ENCODE results near the gene SPAG17.

SPAG17 gene

DNA sequence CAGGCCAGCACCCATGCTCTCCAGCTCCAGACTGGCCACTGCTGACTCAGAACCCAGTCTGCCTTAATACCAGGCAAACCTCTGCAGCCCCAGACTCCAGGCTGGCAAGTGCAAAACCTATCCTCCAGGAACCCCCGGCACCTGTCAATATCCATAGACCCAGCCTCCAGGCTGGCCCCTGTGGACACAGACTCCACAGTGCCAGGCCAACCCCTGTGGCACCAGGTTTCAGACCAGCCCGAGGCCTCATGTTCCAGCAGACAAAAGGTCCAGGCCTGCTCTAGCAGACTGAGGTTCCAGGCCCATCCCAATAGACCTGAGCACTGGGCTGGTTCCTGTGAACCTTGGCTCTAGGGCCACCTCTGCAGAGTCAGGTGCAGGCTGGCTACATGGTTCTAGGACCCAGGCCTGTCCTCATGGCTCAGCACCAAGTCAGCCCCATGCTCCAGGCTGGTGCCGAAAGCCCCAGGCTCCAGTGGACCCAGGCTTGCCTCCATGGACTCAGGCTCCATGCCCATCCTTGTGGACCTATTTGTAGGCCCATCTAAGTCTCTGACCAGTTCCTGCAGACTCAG is 137.3 kb downstream of the SPAG17 start:
- DNase-seq, result no peak

DNA sequence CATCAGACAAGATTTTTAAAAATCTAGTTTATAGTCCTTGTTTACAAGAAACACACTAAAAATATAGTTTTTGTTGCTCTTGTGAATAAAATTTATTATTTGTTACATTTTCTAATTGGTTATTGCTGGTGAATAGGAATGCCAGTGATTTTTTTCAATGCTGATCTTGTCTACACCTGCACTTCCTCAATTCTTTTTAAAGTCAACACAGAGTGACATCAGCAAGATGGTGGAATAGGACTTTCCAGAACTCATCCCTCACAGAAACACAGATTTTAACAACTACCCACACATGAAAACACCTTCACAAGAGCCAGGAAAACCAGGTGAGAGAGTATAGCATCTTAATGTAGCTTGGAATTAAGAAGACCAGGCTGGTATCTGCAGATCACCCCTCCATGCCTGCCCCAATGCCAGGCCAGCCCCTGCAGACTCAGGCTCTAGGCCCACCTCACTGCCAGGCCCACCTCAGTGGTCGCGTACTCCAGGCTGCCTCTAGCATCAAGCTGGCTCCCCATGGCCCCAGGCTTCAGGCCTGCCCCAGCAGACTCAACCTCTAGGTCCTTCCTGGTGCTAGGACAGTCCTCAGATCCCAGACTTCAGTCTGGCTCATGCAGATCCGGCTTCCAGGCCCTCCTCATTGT is 137.9 kb downstream of the SPAG17 start:
- no peak for DNase-seq

DNA sequence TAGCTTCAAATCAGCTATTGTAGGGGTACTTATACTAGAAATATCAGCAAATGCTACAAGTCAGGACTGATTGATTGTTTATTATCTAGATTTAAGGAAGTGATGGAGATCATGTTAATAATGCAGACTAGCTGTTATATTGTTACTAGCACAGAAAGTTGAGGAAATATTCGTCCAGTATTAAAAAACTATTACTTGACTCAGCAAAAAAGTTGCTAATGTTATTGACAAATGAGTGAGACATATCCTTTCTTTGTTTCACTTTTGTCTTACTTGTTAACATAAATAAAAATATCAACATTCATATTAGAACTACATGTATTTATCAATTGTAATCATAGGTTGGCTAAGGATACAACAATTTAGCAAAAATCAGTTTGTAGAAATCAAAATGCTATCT is 141.4 kb downstream of the SPAG17 start:
- no peak for DNase-seq

DNA sequence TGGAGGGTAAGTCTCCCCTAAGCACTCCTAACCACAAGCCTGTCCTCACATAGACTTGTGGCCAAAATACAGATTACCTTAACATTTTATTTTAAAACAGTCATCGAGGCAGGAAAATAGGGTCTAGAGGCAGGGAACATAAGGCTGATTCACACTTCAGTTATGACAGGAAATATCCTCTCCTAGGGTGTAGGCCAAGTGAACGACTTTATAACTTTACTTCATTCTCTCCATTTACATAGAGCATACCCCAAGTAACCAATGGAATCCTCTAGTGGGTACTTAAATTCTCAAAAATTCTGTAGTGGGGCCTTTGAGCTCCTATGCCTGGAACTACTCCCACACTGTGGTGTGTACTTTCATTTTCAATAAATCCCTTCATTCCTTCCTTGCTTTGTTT is 142.5 kb downstream of the SPAG17 start:
- no peak for DNase-seq

DNA sequence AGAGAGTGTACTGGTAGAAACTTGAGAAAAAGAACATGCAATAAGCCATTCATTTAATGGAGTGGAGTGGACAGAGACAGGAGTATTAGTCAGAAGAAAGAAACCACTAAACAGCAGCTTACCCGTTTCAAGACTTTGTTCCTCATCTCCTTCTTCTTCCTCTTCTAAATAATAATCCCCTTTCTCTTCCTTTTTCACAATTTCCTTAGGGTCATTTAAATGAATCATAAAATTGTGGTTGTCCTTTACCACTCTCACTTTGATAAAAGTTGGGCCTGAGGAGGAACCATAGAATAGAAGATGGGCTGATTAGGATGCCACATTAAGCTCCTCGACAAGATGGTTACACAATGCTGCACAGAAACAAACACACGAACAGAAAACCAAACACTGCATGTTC is 145.9 kb downstream of the SPAG17 start:
- no peak for DNase-seq

DNA sequence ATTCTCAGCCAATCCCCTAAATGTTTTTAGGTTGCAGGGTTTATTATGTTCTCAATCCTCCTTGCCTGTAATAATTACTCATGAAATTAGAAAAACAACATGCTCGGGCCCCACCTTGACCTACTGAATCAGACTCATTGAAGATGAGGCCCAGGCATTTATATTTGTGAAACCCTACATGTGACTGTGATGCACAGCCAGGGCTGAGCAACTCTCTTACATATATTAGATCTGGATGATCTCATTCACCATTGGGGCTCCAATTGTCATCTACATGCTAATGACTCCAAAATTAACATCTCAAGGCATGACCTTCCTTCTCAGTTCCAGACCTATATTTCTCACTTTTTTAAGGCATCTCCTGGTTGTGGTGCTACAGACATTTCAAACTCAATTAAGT is 152.1 kb downstream of the SPAG17 start:
- no peak for DNase-seq

DNA sequence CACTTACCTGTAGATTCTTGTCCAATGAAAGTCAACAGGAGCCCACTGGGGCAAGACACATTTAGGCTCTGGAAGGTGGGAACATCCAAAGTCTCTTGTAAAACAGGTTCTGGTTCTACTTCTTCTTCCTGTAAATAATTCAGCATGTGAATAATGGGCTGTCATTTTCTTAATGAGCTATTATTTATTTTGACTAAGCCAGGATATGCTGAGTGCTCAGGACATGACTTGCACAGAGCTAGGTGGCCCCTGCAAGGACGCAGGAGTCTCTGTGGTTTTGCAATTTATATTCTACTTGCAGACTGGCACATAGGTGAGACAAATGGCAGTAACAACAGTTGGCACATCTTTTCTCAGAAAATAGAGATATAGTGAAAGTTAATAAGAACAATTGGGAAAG is 156.8 kb downstream of the SPAG17 start:
- no peak for DNase-seq

DNA sequence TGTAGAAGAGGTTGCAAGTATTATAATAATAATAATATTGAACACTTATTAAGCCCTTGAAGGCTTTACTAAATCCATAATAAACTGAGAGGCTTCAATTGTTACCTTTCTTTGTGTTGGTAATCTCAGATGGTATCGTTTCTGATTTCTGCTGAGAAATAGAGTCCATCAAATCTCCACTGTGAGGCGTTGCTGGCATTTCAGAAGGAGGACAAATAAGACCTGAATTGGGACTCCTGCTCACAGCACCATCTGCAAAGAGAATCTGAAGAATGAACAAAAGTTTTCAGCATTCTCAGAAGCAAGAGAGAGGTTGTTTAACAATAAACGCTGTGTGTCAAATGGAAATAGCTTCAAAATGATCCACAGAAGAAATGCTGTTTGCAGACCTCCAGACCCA is 161.8 kb downstream of the SPAG17 start:
- DNase-seq, result no peak

DNA sequence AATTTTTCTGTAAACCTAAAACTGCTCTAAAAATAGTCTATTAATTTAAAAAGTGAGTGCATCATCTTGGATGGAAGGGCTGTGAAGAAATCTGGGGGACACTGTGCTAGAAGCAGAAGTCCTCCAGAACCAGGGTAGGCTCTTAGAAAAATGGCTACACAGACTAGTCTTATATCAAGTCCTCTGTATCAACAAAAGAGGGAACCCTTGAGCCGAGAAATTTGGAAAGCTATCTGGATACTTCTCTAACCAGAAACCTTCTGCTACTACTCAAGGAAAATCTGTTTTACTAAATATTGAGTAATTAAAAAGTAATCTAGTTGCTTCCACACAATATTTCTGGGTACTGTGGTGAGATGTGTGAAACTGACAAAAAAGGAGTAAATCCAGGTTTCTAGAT is 163.4 kb downstream of the SPAG17 start:
- no peak for DNase-seq

DNA sequence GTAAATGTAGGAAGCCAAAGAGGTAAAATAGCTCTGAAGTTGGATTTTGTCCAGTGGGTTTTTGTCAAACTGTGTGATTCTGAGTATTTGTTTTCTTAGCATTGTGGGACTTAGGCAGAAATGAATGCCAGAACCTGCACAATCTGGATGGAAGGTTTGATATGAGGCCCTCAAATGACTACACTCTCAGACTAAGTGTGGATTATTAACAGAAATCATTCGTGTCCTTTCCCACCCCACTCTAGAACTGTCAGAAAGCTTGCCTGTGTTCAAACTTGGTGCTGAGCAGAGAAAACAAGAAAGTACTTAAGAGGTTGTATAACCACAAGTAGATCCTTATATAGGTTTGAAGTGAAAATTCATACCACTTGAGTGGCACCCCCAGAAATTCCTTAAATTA is 167.0 kb downstream of the SPAG17 start:
- DNase-seq, result no peak

DNA sequence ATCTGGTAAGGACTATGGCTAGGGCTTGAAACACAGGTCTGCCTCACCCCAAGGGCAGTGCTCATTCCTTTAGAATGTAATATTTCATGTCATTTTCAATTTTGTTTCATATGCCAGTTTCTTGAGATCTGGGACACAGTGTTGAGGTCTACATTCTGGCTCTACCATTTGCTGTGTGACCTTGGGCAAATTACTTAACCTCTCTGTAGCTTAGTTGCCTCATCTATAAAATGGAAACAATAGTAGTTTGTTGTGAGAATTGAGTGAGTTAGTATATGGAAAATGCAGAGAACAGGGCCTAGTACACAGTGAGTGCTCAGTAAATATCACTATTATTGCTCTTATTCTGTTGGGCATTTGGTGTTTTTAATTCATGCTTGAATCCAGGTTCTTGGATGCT is 171.1 kb downstream of the SPAG17 start:
- DNase-seq, result no peak

DNA sequence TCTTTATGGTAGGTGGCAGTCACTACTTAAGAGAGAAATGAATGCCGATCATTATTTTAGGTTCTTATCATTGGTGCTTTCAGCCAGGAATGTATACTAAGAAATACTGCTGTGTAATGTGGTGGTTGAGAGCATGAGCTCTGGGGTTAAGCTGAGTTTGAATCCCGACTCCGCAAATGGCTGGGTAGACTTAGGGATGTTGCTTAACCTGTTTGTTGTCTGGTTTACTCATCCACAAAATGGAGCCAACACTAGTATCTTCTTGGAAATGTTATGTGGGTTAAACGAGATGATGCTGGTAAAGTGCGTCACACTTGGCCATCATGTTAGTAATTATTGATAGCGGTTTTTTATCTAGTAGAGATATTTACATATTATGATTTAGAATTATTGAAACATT is 171.7 kb downstream of the SPAG17 start:
- DNase-seq, result no peak

DNA sequence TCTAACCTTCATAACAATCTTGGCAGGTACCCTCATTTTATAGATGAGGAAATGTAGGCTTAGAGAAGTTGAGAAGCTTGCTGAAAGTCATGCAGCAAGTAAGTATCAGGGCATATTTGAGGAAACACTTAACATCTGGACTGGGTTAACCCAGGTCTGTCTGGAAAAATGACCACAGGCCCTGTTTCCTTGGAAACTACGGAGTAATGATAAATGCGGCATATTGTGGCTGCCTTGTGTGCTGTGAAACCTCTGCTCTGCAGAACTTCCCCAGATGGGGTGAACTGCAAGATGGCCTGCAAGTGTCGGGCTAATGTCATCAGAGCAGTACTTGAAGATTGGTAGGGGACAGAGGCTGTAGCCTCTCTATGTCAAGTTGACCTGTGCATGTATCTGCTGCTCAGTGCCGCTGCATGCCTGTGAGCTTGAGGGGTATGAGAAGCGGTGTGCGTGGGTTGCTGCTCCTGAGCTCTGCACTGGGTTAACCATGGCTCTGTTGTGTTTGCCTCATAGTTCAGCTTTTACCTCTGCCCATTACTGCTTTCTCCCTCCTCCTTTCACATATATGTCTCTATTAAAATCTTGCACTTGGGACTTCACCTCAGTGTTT is 172.4 kb downstream of the SPAG17 start:
- no peak for DNase-seq

DNA sequence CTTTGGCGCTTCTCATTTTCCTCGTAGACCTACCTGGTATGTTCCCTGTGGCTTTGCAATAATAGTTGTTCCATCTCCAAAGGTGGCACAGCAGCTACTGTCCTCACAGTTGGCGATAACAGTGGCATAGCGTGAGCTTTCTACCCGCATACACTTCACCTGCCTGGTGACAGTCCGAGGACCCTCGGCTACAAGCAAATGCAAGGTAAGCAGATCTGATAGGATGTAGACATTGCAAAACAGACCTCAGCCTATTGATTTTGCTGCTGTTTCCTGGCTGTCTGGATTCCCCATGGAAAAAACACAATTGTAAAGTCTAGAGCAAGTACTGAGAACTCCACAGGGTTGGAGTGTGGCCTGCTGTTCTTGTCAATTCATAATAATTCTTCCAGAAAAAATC is 177.0 kb downstream of the SPAG17 start:
- DNase-seq, result no peak

DNA sequence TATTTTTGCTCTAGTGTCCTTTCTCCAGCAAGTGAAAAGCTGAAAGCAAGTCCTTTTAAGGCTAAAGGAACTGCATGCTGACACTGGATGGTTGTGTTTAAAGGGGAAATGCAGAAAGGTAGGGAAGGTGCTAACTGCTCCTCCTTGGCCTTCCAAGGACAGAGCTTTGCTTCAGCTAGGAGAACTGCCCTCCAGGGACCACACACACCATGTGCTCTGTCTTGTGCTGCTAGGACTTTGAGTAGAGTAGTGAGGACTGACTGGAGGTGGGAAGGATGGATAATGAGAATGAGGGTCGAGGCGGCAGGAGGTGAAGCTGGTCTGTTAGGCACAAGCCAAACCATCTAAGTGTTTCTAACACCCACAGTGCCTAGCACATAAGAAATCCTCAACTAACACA is 177.6 kb downstream of the SPAG17 start:
- DNase-seq, result no peak

DNA sequence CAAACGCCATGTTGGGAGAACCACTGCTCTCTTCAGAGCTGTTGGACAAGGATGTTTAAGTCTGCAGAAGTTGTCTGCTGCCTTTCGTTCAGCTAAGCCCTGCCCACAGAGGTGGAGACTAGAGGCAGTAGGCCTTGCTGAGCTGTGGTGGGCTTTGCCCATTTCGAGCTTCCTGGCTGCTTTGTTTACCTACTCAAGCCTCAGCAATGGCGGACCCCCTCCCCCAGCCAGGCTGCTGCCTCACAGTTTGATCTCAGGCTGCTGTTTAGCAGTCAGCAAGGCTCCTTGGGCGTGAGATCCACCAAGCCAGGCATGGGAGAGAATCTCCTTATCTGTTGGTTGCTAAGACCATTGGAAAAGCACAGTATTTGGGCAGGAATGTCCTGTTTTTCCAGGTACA is 180.7 kb downstream of the SPAG17 start:
- DNase-seq, result no peak

DNA sequence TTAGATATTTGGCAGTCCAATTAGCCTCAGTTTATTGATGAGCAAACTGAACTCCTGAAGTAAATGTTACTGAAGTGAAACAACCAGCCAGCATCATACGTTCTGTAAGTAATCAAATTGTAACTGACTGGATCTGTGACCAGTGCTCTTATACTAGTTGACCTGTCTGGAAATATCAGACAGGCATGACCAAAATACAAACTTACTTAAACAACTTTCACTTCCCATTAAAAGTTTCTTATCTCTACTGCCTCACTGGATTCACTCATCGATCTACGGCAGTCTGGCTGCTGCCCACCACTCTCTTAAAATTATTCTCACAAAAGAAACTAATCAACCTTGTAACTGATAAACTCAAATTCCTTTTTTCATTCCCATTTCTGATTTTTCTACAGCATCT is 199.1 kb downstream of the SPAG17 start:
- DNase-seq, result no peak

DNA sequence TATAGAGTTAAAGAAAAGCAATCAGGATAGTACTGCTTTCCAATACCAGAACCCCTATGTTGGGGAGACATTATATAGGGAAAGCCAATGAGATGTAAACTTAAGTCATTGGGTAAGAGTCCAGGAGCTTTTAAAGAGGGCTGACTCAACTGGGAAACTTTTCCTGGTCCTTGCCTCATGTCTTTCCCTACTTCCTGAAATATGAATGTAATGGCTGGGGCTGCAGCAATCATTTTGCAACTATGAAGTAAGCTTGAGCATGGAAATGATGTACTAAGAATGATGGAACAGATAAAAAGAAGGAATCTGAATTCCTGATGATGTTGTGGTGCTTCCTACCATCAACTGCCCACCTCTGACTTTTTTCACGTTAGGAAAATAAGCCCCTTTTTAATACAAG is 199.8 kb downstream of the SPAG17 start:
- DNase-seq, result no peak

DNA sequence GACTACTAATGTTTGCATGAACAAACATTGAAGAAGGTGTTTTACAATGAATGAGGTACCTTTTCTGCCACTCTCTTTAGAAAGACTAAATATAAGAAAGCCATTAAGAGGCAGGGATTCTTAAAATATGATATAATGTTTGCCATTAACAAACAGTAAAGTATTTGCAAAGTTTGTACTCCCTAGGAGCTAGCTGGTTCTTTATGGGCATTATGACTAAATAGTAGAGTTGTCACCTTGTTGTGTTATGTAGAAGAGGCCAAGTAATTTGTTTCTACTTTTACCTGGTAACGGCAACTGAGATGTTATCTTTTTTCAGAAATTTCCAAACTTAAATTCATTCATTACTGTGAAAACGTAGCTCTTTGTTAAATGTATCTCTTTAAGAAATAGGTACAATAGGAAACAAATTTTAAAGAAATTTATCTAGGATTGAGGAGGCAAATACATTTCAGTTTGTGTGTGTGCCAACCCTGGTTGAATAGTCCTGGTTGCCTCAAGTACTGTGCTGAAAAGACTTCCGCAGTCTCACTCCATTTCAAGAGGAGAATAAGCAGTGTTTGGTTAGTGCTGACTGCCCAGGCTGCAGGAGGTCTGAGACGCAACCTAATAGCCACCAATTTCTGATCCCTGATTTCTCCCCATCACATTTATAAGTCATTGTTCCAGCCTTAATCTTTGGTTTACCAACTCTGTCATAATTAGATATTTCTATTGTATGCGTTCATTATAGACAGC is 203.4 kb downstream of the SPAG17 start:
- DNase-seq, result no peak

DNA sequence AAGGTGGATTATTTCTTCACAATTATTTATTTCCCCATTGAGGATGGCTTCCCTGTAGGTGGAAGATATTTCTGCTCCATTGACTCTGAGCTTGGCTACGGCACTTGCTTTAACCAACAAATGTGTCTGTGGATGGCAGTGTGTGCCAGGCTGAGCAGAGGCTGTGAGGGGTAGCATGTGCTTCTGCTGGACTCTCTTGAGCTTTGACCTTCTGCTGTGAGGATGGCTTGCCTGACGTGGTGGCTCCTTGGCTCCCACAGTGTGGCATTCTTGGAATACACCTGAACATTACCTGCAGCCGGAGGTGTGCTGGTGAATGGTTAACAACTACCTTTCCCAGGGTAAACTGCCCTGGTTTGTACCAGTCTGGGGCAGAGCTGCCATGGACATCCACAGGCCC is 208.6 kb downstream of the SPAG17 start:
- no peak for DNase-seq

DNA sequence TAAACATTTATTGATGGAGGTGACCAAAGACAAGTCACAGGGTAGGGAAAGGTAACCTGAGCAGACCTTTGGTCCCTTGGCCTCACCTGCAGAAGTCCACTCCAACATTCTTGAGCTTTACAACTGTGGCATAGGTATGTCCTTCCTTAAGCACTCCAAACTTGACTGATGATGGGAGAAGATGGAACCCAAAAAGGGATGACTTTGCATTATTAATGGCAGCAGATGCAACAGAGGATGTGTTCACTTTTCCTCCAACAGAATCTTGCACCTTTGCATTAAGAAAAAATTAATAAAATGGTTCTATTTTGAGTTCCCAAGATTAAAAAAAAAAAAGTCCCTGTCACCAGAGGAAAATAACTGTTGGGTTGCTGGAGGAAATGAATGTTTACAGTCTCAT is 213.3 kb downstream of the SPAG17 start:
- DNase-seq, result no peak

DNA sequence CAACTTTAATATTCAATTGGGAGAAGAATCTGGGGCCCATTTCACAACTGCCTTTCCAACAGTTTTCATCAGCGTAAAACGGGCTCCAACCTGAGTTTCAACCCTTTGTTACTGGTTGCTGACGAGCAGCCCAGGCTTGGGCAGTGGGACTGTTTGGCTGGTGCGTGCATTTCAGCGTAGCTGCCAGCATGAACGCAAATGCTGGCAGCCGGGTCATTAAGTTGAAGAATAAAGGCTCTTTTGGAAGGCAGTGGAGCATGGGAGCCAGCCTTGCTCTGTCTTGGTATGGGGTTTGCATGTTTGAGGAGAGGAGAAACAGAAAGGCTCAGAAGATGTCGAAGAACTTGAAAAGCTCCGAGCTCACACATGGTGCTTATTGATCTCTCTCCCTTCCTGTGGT is 214.8 kb downstream of the SPAG17 start:
- no peak for DNase-seq

DNA sequence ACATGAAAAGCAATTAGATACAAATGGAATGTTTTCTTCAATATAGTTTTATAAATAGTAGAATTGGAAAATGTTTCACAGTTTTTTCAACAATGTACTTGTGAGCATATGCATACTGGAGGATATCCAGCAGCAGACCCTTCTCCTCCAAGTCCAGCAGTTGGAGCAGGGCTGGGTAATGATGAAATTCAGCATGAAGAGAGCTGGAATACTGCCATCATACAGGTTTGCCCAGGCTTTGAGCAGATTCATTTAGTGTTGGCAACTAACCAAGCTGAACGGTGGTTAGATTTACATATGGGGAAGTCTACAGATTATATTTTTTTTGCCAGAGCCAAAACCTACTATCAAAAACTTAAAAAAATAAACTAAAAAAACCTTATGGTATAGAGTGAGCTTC is 217.1 kb downstream of the SPAG17 start:
- no peak for DNase-seq

DNA sequence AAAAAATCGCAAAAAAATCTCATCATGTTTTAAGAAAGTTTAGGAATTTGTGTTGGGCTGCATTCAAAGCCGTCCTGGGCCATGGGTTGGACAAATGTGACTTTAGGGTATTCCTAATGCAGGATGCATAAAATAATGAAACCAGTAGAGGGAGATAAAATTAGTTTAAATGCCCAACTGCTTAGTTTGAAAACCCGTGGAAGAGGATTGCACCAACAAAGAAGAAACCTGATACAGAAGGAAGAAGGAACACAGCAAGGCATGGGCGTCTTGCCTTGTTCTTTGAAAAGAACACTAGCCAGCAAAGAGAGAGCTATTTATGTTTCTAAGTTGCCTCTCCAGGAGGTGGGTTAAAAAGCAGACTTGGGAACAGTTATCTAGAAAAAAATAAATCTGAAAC is 217.6 kb downstream of the SPAG17 start:
- no peak for DNase-seq

Measured in stimulated activated naive CD4-positive, alpha-beta T cell treated with Interleukin-2 at 50 U/mL for 16 hours (primary cell).